Fibroblast of lung (primary cell): Measurements from ENCODE around the gene KCP.

Experiments
- EZH2 ChIP-seq: IDR thresholded peaks from 2 replicates; pipeline ENCODE4 v1.5.1; 2012; ENCODE audit warnings: low read length, control low read depth, mild to moderate bottlenecking; ENCODE audit errors: missing control alignments
- TF ChIP-seq, protein P1 (sequence below), 2 donors: IDR thresholded peaks in 1 of 2; conservative IDR thresholded peaks in 1 of 2; 1 replicate in 1 of 2; 2 replicates in 1 of 2; pipeline ENCODE4 v1.5.1; 2011 to 2012; ENCODE audit warnings: low read length in 2 of 2, control low read depth in 1 of 2, inconsistent platforms in 1 of 2, low read depth in 1 of 2, mild to moderate bottlenecking in 1 of 2

DNA sequence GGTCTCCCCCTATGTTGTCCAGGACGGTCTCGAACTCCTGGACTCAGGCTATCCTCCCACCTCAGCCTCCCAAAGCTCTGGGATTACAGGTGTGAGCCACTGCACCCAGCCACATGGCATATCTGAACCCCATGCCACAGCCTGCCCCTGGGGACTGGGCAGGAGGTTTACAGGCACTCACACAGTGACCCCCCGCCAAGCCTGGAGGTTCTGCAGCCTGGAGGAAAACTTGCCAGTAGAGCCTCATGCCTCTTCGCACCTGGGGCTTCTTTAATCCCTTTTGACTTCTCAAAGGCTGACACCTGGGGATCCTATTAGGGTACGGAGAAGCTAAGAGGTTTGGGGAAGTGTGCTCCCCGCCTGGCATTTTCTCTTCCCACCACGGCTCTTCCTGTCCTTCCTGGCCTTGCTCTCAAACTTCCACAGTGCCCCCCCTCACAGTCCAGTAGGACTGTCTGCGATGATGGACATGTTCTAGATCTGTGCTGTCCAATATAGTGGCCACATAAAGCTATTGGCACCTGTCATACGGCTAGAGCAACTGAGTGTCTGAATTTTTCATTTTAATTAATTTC lies 11.4 kb upstream of the KCP start:
- TF ChIP-seq, protein P1, sequence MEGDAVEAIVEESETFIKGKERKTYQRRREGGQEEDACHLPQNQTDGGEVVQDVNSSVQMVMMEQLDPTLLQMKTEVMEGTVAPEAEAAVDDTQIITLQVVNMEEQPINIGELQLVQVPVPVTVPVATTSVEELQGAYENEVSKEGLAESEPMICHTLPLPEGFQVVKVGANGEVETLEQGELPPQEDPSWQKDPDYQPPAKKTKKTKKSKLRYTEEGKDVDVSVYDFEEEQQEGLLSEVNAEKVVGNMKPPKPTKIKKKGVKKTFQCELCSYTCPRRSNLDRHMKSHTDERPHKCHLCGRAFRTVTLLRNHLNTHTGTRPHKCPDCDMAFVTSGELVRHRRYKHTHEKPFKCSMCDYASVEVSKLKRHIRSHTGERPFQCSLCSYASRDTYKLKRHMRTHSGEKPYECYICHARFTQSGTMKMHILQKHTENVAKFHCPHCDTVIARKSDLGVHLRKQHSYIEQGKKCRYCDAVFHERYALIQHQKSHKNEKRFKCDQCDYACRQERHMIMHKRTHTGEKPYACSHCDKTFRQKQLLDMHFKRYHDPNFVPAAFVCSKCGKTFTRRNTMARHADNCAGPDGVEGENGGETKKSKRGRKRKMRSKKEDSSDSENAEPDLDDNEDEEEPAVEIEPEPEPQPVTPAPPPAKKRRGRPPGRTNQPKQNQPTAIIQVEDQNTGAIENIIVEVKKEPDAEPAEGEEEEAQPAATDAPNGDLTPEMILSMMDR (conservative IDR thresholded peaks at IDR 0.05 in 1 of 2, IDR thresholded peaks at IDR 0.05 in 1 of 2; ENCODE audit: low read depth in 1 of 2, low read length in 2 of 2), result no peak
- no peak for TF ChIP-seq EZH2
